Mononuclear cell (primary cell): ENCODE results near the gene RNF145. TPM values are rescaled to one million over a fixed set of nuclear protein-coding genes. Genes with fewer than 3 reads are reported as not detected.

Experiments used
- total RNA-seq: library from RNA; depleted of rRNA; stranded (reverse); fragments of >200 nt; gene quantifications from one replicate; pipeline ENCODE4 v1.2.3, GENCODE V29; 2012

Gene RNF145
- total RNA-seq, 1 donor: 26.4 TPM

Other genes with a start within 250 kb of the RNF145 start
- 7.5 TPM for gene EBF1, start 109.6 kb downstream of the RNF145 start, total RNA-seq
- gene UBLCP1, start 53.7 kb upstream of the RNF145 start, total RNA-seq: 25.4 TPM
- not detected for gene IL12B, start 120.9 kb upstream of the RNF145 start, total RNA-seq